NCI-H748 treated with DMSO at 0.1 percent for 48 hours (cell line): ENCODE results near the gene ABHD16B.

ENCODE experiments used
- DNase-seq: peaks from one replicate; lab custom pipeline; 2025; lab: John Stamatoyannopoulos, UW

Gene ABHD16B

GRCh38 chr20:63861365-63861934 is at the start of gene ABHD16B:
ABHD16B (plus strand) TSS chr20:63861498; CDS start chr20:63861541, 43 bp downstream.
- no peak for DNase-seq

- DNase-seq = no peak
These were observed 46.2 kb upstream of the ABHD16B start for GRCh38 chr20:63814891-63815614.

- DNase-seq = no peak
These were observed 45.6 kb upstream of the ABHD16B start for GRCh38 chr20:63815615-63816253.

DNA sequence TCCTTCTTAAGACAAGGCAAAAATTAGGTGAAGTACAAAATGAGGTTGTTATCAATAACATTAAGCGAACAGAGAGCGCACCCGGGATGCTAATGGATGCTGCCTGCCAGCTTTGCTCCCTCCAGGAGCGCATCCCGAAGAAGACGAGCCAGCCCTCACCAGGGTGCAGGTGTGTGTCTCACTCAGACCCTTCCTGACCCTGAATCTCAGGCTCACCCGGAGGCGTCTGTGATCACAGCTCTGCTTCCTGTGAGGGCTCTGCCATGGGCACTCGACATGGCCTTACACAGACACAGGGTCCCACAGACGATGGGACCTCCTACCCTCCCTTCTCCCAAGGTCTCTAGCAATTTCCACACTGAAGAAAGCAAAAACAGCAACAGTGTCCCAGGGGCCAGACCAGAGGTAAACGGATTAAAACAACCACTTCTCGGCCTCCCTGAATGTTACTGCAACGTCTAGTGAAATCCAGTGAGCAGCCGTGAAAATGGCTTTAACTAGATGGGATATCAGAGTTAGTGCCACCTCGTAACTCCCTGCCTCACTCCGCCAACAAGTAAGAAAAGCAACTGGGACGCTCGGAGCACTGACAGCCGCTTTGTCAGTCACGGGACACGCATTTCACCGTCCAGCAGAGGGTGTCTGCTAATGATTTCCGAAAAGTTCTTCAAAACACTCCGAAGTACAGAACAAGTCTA is 41.9 kb upstream of the ABHD16B start:
- no peak for DNase-seq

- no peak for DNase-seq
These were observed 39.5 kb upstream of the ABHD16B start for GRCh38 chr20:63821811-63822210.

GRCh38 chr20:63822276-63822696 is 39.0 kb upstream of the ABHD16B start:
- DNase-seq = no peak

GRCh38 chr20:63823691-63824311 is 37.5 kb upstream of the ABHD16B start:
- DNase-seq = no peak

DNA sequence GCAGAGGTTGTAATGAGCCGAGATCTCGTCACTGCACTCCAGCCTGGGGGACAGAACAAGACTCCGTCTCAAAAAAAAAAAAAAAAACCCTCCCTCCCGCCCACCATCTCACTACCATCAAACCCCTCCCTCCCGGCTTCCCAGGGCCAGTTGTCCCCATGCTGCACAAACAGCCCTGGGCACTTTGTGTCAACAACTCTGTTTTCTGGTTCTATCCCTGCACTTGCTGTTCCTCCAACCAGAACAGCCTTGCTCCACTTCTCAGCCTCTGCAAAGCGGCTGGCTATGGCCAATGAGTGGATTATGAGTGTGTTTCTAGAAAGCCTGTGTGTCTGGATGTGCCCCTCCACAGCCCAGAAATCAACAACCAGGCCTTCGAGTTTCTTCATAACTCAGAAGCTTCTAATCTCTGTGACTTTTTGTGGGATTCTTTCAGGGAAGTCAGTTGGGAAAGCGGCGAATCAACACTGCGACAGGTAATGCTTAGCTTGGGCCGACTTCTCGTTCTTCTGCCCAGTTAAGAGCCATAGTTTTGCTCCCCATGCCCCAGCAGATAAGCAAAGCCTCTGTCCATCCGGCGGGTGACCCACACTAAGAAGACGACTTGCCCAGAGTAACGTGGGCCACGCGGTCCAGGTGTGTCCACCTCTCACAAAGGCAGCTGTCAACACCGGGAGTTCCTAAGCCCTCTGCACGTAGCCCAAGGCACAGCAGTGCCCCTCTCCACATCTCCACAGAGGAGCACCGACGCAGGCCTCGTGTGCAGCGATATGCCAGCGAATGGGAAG is 35.8 kb upstream of the ABHD16B start:
- no peak for DNase-seq

DNA sequence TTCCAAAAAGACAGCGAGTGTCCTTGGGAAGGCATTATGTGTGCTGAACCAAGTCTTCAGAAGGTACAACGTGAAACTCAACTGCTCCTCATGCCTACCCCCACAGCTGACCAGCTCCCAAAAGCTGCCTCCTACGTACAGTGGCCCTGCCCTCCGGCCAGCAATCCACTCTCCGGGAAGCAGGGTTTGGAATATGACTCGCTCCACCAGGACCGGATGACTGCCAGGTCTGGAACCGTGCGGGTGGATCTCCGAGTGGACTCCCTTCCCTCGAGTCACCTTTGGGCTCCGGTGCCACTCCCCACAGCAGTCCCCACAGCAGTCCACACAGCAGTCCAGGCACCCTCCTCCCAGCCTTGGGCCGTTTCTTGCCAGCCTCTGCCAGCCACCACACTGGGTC is 34.5 kb upstream of the ABHD16B start:
- no peak for DNase-seq

DNA sequence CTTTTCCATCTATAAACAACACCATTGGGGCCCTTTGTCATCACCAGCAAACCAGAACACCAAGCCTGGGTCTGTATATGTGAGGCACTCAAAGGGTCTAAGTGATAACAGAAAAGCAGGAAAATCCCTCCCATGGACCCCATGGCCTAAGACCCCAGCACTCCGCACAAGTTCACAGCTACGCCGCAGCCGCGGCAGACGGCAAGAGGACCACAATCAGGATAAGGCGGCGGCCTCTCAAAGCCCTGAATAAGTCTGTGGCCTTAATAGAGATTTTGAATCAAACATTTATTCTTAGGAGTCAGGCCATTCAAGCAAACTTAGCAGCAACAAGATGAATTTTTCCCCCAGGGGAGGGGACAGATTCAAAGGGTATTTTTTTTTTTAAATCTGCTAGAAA is 33.2 kb upstream of the ABHD16B start:
- DNase-seq = no peak

- DNase-seq = no peak
These were observed 32.8 kb upstream of the ABHD16B start for GRCh38 chr20:63828545-63828944.

- DNase-seq = no peak
These were observed 32.3 kb upstream of the ABHD16B start for GRCh38 chr20:63828951-63829350.

DNA sequence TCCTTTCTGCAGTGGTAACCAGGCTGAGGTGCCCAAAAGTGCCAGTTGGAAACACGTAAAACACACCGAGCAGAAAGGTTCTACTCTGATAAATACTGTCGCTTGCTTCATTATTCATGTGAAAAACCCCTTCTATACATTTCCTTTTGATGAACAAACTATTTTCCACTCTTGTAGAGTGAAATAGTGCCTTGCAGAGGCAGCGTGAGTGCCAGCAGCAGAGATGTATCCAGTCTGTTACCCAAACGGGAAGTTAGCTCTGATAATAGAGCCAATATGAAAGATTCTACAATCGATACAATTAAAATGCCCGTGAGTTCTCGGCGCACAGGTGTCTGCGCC is 31.7 kb upstream of the ABHD16B start:
- no peak for DNase-seq

- DNase-seq = no peak
These were observed 31.1 kb upstream of the ABHD16B start for GRCh38 chr20:63829945-63830835.

DNA sequence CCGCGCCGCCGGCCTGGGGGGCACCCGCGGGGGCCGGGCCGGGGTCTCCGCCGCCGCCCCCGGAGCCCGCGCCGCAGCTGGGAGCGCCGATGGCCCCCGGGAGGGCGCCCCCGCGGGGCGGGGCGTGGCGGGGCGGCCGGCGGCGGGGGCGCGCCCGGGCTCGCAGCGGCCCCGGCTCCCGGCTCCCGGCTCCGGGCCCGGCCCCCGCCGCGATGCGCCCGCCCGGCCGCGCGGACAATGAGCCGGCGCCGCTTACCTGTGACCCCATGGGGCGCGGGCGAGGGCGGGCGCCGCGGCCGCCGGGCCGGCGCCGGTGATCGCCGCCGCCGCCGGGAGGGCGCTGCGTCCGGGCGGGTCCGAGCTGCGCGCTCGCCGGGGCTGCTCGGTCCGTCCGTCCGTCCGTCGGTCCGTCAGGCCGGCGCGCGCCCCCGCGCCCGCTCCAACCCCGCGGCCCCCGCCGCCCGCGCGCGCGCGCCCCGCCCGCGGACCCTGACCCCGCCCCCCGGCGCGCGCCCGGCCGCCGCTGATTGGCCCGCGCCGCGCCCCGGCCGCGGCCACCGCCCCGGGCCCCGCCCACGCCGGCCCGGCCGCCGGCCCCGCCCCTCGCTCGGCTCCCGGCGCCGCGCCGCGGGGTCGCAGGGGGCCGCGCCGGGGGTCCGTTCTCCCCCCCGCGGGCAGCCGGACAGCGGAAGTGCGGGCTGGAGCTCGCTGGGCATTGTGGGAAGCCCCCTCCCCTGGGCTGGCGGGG is 30.3 kb upstream of the ABHD16B start, which contains the start of gene ZBTB46:
TSS of gene ZBTB46 (minus strand) at position 424 of the 748 bp plus-strand sequence. CDS start 40,507 bp downstream, outside the sequence.
- DNase-seq = no peak

GRCh38 chr20:63831646-63831992 is 29.7 kb upstream of the ABHD16B start:
- DNase-seq = no peak

GRCh38 chr20:63831993-63832686 is 29.2 kb upstream of the ABHD16B start:
- DNase-seq = no peak

DNA sequence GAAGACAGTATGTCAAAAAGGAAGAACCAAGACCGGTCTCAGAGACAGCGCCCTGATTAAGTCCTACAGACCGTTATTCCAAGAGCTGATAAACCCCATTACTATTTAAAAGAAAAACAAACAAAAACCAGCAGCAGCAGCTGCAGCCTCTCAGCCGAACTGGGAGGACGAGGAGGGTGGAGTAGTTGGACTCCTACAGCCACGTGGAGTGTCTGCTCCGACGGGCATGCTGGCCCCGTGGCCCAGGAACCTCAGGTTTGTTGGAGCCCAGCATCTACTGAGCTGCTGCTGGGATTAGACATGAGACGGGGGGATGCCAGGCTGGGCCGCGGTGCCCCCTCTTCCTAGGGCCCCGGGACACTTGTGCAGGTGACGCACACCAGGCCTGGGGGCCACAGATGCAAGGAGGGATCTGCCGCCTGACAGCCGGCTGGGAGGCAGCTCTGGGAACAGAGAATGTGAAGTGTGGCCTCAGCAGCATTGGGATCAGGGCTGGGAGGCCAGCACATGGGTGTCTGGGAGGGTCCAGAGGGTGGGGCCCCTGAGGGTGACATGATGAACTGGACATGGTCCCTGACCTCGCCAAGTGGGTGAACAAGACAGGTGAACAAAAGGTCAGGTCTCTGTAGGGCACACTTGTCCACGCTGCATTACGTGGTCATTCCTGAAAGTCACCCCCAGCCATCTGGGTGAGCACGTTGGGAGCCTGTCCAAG is 27.4 kb upstream of the ABHD16B start:
- DNase-seq = no peak

DNA sequence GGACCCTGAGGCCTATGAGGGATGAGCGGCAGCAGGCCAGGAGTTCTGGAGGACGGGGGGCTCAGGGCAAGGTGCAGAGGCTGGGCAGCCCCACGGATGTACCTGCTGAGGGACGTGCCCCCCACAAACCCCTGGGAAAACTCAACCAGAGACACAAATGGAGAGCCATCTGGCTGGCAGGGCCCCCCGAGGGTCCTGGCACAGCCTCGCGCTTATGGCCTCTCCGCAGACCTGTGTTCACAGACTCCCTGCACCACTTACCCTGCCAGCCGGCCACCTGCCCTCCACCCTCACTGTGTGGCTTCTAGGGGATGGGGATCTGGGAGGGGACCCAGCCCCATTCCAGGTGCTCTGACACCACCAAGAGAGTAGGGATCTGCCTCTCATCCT is 26.8 kb upstream of the ABHD16B start:
- no peak for DNase-seq
